Retina (tissue), 1 donor: ENCODE results near the gene KCNJ12.
A peak's percentile ranks its signal among the peaks of the same experiment; 100 is the strongest.
"Not testable (repeated sequence)": the region's sequence is repeated elsewhere in the genome, so short reads cannot be mapped to it uniquely, and the experiment has no call there.

Source experiments
- DNase-seq: peaks from one replicate; pipeline ENCODE4 v3.0.0-alpha.2; 2016

The KCNJ12 gene

GRCh38 chr17:21388066-21388465, 11.9 kb downstream of the KCNJ12 start:
- DNase-seq = no peak

- DNase-seq = no peak
Observed at GRCh38 chr17:21388944-21389343, 12.8 kb downstream of the KCNJ12 start.

GRCh38 chr17:21389394-21389793, 13.2 kb downstream of the KCNJ12 start:
- no peak for DNase-seq

GRCh38 chr17:21390294-21390693, 14.1 kb downstream of the KCNJ12 start:
- no peak for DNase-seq

GRCh38 chr17:21392266-21392665, 16.1 kb downstream of the KCNJ12 start:
- DNase-seq = no peak

GRCh38 chr17:21394265-21394664, 18.1 kb downstream of the KCNJ12 start:
- DNase-seq = no peak

- DNase-seq = no peak
Observed at GRCh38 chr17:21395764-21396163, 19.6 kb downstream of the KCNJ12 start.

GRCh38 chr17:21396237-21396636, 20.1 kb downstream of the KCNJ12 start:
- peak; percentile 10 for DNase-seq

GRCh38 chr17:21397341-21398190, 21.4 kb downstream of the KCNJ12 start:
- DNase-seq = peak; percentile 81

GRCh38 chr17:21399474-21400186, 23.5 kb downstream of the KCNJ12 start:
- no peak for DNase-seq

- not testable (repeated sequence) for DNase-seq
Observed at GRCh38 chr17:21400187-21400569, 24.0 kb downstream of the KCNJ12 start.

- no peak for DNase-seq
Observed at GRCh38 chr17:21400816-21401593, 24.8 kb downstream of the KCNJ12 start.

- DNase-seq = not testable (repeated sequence)
Observed at GRCh38 chr17:21402166-21402571, 26.0 kb downstream of the KCNJ12 start.

- not testable (repeated sequence) for DNase-seq
Observed at GRCh38 chr17:21402926-21403325, 26.8 kb downstream of the KCNJ12 start.

- not testable (repeated sequence) for DNase-seq
Observed at GRCh38 chr17:21404106-21404505, 27.9 kb downstream of the KCNJ12 start.

GRCh38 chr17:21404539-21404938, 28.4 kb downstream of the KCNJ12 start:
- DNase-seq = not testable (repeated sequence)

GRCh38 chr17:21404956-21405731, 29.0 kb downstream of the KCNJ12 start:
- not testable (repeated sequence) for DNase-seq

- DNase-seq = not testable (repeated sequence)
Observed at GRCh38 chr17:21405904-21406400, 29.8 kb downstream of the KCNJ12 start.

- not testable (repeated sequence) for DNase-seq
Observed at GRCh38 chr17:21406616-21407404, 30.7 kb downstream of the KCNJ12 start.

- not testable (repeated sequence) for DNase-seq
Observed at GRCh38 chr17:21407752-21408151, 31.6 kb downstream of the KCNJ12 start.

GRCh38 chr17:21408224-21408623, 32.1 kb downstream of the KCNJ12 start:
- not testable (repeated sequence) for DNase-seq
